ENCODE data around the gene PREX1.

Gene PREX1

DNA sequence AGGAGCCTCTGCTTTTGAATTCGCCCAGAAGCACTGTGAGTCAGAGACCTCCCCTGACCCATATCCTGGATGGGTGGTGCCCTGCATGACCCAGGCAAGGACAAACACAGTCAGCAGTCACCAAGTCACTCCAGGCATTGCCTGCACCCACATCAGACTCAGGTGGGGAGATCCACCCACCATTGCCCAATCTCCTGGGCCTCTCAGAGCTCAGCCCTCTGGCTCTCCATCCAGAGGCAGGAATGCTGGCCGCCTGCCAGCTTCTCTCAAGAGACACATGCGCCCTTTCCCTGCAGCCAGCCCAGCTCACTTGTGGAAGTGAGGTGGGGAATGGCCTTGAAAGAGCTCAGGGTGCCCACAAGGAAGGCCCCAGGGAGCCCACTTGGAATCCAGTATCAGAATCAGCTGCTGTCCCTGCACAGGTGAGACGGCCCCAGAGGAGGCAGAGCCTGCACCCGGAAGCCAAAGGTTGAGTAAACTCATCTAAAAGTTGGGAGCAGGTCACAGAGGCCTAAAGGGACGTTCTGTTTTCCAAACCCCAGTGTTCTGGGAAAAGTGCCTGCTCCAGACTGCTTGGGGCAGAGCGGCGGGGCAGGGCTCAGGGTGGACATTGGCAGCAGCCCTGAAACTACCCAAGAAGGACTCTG lies 129.8 kb downstream of the PREX1 start:
- no peak for DNase-seq (ENCODE audit: low read depth)

DNA sequence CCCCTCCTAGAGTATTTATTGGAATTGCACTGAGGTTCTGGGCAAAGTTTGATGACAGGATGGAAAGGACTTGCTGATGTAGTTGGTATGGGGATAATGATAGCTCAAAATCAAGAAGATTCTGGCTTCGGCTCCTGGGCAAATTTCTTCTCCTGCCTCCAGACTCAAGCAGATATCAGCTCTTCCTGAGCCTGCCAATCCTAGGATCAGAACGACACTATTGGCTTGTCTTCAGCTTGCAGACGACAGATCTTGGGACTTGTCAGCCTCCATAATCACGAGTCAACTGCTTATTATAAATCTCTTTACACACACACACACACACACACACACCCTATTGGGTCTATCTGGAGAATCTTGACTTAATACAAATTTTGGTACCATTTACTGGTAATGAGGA lies 131.1 kb downstream of the PREX1 start:
- no peak for DNase-seq (ENCODE audit: low read depth)

DNA sequence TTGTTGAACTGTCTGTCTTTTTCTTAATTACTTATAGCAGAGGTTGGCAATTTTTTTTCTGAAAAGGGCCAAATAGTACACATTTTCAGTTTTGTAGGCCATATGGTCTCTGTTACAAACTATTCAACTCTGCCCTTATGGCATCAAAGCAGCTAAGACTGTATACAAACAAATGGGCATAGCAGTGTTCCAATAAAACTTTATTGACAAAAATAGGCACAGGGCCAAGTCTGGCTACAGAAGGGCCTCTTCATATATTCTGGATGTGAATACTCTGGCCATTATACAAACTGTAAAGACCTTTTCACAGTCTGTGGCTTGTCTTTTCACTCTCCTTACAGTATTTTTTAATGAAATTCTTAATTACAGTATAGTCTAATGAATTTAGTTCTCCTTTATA lies 132.1 kb downstream of the PREX1 start:
- DNase-seq (ENCODE audit: low read depth) = no peak

DNA sequence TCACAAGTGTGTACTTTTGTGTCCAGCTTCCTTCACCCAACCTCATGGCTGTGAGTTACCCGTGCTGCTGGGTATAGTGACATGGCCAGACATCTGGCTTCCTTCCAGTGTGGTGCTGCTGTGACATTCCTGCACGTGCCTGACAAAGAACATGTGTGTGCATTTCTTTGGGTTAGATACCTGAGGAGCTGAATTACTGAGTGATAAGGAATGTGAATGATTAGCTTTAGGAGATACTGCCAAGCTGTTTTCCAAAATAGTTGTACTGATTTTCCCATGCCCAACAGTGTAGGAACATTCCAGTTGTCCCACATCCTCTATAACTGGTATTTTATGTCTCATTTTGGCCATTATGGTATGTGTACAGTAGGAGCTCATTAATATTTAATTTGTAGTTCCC lies 132.5 kb downstream of the PREX1 start:
- no peak for DNase-seq (ENCODE audit: low read depth)

DNA sequence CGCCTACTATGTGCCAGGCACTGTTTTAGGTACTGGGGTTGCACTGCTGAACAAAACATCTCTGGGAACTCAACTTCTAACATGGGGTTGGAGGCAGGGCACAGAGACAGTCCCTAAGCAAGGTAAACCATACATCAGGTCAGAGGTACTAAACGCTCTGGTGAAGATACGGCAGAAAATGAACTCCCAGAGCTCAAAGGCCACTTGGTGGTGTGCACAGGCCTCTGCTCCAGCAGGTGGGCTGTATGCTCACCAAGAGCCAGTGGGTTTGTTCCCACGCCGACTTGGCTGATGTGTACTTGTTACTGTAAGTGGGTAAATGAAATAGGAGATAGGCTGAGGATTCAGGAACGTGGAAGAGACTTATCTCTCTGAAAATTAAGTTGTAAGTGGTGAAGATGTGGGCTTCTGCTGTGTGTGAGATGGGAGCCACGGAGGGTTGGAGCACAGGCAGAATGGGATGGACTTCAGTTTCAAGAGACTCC lies 133.4 kb downstream of the PREX1 start:
- DNase-seq (ENCODE audit: low read depth) = no peak

DNA sequence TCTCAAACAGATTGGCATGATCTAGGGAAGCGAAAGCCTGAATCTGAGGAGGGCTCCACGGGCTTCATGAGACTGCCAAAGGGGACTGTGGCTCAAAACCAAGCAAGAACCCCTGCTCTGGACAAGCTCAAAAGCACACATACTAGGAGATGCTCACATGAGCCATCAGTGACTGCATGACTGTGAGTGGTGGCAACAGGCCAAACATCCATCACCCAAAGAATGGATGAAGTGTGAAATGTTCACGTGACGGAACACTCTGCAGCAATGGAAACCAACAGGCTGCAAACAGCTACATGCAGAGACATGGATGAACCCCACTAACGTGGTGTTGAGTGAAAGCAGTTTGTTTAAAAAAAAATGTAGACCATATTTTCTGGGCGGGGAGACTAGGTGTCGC lies 136.3 kb downstream of the PREX1 start:
- no peak for DNase-seq (ENCODE audit: low read depth)

DNA sequence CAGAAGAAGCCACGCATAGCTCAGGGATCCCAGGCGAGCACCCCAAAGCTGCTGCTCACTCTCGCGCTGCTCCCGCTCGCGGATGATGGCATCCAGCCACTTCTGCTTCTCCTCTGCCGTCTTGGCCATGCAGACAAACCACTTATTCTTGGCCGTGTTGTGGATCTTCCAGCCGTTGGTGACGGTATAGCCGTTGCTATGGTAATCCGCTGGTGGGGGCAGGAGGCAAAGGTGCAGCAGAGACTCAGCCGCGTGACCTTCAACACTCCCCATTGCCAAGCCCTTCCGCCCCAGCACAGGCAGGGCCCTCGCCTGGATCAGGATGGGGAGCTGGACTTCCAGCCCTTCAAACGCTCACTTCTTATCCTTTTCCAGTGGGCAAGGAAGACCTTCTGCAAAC lies 136.9 kb downstream of the PREX1 start:
- no peak for DNase-seq (ENCODE audit: low read depth)

DNA sequence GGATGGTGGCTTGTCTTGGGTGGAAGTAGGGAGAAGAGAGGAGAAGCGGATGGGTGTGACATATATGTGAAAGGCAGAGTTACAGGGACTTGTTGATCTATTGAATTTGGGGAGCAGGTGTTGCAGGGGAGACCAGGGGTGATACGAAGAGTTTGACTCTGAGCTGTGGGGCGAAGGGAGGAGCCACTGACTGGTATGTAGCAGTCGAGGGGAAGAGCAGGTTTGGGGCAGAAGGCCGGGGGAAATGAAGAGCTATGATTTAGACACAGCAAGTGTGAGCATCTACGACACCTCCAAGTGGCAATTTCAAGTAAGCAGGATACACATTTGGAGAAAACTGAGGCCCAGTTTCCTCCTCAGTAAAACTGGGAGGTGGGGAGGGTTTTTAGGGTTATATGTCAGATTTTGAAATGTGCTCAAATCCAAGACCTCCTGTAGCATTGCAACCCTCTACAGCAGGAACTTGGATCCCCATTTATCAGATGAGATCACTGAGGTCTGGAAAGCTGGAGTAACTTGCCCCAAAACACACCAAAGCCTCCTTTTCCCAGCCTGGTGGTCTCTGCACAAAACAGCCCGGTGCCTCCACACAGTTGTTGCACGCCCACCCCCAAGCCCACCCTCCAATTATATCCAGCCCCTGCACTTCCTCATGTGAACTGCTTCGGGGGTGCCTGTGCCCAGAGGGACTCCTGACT lies 137.8 kb downstream of the PREX1 start:
- no peak for DNase-seq (ENCODE audit: low read depth)

DNA sequence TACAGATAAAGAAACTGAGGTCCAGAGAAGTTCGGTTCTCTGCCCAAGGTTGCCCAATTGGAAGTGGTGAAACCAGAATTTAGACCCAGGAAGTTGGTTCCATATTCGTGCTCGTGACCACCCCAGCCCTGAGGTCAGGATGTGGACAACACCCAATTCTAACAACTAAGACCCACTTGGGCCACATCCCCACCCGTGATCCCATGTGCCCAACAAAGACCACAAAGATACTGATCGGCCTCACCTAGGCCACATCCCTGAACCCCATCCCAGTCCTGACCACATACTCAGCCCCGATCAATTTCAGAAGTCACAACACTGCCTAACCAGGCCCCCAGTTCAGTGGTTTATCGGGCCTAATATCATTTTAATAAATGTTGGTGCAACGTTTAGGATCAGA lies 138.4 kb downstream of the PREX1 start:
- no peak for DNase-seq (ENCODE audit: low read depth)

DNA sequence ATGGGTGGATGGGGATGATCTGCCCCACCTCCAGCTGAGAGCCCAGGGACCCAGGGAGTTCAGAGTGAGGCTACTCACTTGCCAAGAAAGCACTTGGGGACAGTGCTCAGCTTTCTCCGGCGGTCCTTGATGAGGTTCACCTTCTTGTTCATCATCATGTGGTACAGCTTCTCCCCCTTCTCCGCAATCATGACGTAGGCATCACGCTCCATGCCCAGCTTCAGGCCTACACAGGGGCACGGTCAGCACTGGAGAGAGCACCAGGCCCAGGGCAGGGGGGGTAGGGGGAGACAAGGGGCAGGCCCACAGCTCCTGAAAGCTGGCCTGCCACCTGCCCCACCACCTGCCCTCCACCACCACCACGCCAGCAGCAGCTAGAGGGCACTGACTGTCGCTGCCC lies 139.2 kb downstream of the PREX1 start:
- no peak for DNase-seq (ENCODE audit: low read depth)

DNA sequence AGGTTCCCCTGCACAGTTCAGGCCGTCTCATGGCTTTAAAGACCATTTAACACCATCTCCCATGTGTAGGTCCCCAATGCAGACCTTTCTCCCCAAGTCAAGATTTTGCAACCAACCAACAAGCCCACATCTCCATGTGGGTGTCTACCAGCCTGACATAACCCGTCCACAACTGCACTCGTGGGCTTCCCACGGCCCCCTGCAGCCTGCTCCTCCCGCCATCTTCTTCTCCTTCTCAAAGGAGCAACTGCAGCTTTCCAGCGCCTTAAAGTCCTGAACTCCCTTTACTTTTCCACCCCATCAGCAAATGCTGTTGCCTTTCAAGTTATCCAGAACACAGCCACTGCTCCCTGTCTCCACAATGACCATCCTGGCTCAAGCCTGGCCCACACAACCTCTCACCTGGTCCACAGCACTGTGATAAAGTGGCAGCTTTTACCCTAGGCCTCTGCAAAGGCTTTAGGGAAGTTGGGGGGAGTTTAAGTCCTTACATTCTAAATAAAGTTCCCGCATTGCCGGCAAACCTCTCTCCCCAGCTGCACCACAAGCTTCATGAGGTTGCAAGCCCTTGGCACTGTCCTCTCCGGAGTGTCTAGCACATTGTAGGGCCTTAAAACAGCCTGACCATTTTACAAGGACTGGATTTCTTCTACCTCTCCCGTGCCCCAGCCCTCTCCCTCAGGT lies 140.5 kb downstream of the PREX1 start:
- no peak for DNase-seq (ENCODE audit: low read depth)

DNA sequence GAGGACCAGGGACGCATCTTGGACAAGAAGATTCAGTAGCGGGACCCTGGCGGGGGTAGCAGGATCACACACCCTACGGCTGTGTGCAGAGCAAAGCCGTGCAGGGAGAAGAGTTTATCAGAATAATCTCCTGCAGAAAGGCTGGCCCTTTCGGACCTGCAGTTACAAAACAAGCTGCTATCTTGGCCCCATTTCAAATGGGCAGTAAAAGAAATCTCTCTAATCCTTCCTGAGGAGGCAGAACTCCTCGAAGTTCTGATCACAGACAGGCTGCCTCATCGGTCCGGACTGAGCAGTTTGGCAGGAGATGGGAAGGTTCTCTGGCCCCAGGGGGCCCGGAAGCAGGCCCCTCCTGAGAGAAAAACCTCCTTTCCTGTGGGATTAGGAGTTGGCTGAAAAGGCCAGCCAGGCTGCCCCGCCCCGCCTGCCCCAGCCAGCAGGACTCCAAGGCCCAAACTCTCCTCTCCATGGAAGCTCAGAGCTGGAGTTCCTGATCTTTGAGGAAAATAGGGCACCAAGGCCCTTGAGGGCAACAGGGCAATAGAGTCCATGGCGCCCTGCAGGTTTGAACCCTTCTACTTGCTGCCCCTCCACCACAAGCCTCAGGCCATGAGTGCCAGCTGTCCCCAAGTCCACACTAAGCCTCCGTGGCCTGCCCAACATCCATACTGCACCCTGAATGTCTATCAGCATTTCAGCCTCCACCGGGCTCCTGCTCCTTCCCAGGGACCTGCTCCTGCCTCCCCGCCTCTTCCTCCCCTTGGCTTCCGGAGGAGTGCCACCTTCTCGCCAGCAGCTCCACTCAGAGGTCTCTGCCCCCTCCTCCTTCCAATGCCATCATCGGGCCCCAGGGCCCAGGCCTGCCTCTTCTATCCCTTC lies 141.3 kb downstream of the PREX1 start:
- DNase-seq (ENCODE audit: low read depth) = no peak

DNA sequence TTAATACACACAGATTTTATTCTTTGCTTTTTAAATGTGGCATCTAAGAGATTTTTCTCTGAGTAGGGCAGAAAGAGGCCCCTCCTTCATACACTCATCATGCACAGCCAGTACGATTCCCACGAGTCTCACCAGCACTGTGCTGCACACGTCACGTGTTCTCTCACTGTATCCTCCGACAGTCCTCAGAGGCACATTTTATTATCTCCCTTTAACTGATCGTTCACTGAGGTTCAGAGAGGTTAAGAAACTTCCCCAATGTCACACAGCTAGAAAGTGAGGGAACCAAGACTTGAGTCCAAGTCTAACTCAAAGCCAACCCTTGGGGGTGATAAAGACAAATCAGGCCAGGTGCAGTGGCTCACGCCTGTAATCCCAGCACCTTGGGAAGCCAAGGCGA lies 142.5 kb downstream of the PREX1 start:
- DNase-seq (ENCODE audit: low read depth) = no peak

DNA sequence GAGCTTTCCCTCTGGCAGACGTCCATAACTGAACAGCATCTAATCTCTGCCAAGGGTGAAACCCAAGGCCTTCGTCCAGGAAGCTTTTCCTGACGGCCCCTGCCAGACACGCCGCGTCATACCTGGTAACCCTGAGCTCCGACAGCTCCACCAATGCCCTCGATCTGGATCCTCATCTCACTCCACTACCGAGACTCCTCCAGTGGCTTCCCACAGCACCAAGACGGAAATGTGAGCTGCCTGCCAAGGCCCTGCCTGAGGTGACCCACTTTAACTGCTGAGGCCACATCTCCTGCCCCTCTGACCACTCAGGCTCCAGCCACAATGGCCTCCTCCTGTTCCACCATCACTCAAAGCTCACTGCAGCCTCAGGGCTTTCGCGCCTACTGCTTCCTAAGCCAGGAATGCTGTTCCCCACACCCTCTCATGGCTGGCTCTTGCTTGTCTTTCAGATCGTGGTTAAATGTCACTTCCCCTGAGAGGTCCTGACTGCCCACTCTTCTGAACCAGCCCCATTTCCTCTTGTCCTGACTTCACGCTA lies 143.2 kb downstream of the PREX1 start:
- DNase-seq (ENCODE audit: low read depth) = no peak

DNA sequence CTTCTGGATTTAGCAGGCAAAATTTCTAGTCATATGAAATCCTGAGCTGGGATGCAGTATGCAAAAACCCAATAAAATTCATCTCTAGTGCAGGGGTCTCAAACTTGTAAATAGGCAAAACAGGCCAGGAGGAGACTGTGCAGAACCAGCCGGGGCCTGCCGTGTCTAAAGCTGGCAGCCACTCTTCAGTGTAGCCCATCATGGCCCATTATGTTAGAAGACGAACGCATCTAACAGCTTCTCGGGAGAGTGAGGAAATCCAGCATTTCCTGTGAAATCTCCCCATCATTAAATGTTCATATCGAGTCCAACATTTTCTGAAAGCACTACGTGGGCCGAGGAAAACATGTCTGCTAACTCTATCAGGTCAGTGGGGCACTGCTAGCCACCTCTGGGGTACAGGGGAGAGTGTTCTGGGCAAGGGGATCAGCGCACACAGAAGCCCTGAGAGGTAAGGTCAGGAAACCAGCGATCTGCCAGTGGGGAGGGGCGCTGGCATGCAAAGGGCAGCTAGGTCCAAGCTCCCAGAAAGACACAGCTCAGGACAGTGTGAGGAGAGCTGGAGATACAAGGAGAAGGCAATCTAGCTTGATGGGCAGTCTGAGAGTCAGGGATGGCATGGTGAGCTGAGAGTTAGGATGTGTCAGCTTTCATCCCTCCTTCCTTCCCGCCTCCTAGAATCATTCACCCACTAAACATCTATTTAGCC lies 144.2 kb downstream of the PREX1 start:
- DNase-seq (ENCODE audit: low read depth) = no peak

DNA sequence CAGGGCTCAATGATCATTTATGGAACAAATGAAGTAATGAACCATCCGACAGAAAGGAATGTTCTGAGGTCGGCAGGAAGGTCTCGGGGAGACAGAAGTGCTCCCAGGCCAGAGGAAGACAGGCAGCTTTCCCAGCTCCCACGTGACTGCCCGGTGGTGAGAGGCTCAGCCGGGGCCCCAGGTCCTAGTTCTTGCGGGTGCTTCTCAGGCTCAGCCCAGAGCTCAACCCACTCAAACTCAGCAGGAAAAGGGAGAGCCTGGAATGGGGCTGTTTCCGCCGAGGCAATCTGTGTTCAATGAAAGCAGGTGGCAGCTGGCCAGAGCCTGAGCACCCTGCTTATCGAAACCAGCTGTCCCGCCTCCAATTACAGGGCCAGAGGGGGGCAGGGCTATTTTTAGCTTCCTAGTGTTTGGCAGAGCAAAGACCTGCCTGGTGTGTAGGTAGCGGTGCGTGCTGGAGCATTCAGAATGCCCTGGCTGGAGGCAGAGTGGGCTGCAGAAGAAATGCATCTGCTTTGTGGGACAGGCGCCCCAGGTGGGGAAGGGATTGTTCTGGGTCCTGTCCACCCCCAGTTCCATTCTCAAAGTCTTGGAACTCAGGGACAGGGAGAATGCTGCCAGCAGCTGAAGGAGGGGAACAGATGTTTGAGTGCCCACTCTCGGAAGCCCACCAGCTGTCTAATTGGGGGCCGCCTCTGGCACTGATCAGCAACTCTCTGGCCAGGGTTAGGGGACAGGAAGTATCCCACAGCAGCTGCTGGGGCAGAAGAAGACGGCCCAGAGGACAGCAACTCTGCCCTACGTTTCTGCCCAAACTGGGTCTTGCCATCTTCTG lies 145.1 kb downstream of the PREX1 start:
- DNase-seq (ENCODE audit: low read depth) = no peak

DNA sequence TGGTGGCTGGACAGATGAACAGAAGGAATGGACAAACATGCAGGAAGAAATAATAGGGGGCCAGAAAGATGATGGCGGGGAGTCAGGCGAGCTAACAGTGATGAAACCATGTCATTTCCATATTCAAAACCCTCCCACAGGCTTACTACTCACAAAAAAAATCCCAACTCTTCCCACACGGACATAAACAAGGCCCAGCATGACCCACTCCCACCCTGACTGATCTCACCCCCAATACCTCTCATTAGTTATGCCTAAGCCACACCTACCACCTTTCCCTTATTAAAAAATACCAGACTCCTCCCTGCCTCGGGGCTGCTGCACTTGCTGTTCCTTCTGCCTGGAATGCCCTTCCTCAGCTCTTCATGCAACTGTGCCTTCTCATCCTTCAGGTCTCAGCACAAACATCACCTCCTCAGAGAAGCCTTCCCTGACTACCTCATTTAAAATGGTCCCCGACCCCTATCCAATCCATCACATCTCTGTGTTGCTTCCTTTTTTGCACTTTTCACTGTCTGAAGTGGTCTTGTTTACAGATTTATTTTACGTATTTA lies 145.8 kb downstream of the PREX1 start:
- DNase-seq (ENCODE audit: low read depth) = no peak

DNA sequence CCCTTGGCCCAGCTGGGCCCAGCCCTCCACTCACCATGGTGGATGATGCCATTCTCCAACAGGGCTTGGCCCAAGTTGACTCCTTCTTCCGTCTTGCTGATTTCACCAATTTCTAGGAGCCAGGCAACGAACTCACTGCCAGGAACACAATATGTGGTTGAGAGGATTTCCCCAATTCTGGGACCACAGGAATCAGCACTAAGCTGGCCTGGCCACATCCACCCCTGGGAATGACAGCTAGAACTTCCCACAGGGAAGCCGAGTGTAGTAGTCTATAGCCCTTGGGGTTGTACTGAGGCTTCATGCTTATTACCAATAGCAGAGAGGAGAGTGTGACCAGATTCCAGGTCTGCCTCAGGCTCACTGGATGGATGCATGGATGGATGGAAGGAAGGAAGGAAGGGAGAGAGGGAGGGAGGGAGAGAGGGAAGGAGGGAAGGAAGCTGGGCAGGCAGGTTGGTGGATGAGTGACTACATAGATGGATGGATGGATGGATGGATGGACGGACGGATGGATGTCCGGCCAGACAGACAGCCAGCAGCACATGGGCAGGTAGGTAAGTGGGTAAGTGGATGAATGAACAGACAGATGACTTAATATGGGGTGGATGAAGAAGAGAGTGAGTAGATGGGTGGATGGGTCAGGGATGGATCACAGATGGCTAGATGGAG lies 146.5 kb downstream of the PREX1 start:
- no peak for DNase-seq (ENCODE audit: low read depth)

DNA sequence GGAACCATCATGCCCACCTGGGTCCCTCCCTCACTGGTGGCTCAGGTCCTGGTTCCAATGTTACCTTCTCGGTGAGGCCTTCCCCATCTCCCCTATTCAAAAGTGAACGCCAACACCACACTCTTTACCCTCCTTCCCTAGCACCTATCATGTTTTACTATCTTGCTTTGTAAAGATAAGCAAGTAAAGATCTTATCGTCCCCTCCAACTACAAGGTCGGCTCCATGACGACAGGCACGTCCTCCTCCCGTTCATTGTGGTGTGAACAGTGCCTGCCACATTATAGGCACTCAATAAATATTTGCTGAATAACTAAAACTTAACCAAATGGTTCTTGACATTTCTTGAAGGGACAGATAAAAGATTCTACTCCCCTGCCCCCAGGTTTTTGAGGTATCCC lies 147.1 kb downstream of the PREX1 start:
- no peak for DNase-seq (ENCODE audit: low read depth)

DNA sequence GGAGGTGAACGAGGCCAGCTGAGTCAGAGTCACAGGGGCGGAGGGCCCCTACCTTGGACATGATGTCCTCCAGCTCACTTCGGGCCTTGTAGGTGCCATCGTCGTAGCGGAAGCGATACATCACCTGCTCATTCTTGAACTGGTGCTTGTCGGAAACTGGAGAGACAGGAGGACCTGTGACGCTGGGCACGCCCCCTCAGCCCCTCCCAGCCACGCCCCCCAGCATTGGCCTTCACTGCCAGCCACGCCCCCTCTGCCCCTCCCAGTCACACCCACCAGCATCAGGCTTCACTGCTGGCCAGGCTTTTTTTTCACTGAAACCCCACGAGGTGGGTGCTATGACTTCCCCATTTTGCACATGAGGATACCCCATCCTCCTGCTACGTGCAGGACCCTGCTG lies 148.2 kb downstream of the PREX1 start:
- no peak for DNase-seq (ENCODE audit: low read depth)
